Left ventricle myocardium inferior (tissue), 1 donor: ENCODE measurements around the gene MCUB. TPM values are rescaled to one million over a fixed set of nuclear protein-coding genes. Genes with fewer than 3 reads are reported as not detected.

Experiments
- DNase-seq: peaks from one replicate; pipeline ENCODE4 v3.0.0-alpha.2; 2020
- H3K27ac ChIP-seq: fragments of 200-600 bp; replicated peaks from 2 replicates; pipeline ENCODE4 v1.8.0; 2021
- H3K27me3 ChIP-seq: fragments of 200-600 bp; 2 replicates; pipeline ENCODE4 v1.8.0; 2021; ENCODE audit warnings: low read depth
- H3K36me3 ChIP-seq: fragments of 200-600 bp; 2 replicates; pipeline ENCODE4 v1.8.0; 2021
- H3K4me1 ChIP-seq: fragments of 200-600 bp; 2 replicates; pipeline ENCODE4 v1.8.0; 2021
- H3K4me3 ChIP-seq: fragments of 200-600 bp; 2 replicates; pipeline ENCODE4 v1.8.0; 2021; ENCODE audit warnings: mild to moderate bottlenecking, moderate library complexity
- H3K9me3 ChIP-seq: fragments of 200-600 bp; replicated peaks from 2 replicates; pipeline ENCODE4 v1.8.0; 2021
- CTCF ChIP-seq: fragments of 200-600 bp; IDR thresholded peaks from 2 replicates; pipeline ENCODE4 v1.8.0; 2021; ENCODE audit warnings: antibody characterized with exemption, mild to moderate bottlenecking, borderline replicate concordance
- intact Hi-C: fragments of 100-400 bp; cut with micrococcal nuclease; formaldehyde crosslinking; loops from one replicate; pipeline ENCODE4 v1.11.0; 2022
- total RNA-seq: library from RNA; stranded (reverse); fragmentation: NEBNext Ultra II Directional; extraction: Animal tissue kit (Norgen Biotek cat#: 25700); gene quantifications from one replicate; pipeline ENCODE4 v1.2.1, GENCODE V29; 2021
- donor health status: DM: no; HTN: yes; CAD: no; lungs with severe emphysema.

MCUB gene
- total RNA-seq, 1 donor from 2014 or later, result 3.3 TPM

- no peak overlapping the region for H3K4me3 ChIP-seq
- TF ChIP-seq CTCF, result no peak
- no peaks in the 10 kb centered on the region for H3K9me3 ChIP-seq
- H3K27ac ChIP-seq, result no peak overlapping the region
- peaks cover 49% of the 10 kb centered on the region for H3K36me3 ChIP-seq
- no peaks in the 10 kb centered on the region for H3K27me3 ChIP-seq
- no peaks in the 10 kb centered on the region for H3K4me1 ChIP-seq
- intact Hi-C loops, result no loop called here
- no peak for DNase-seq
Measured at GRCh38 chr4:109713500-109713899, 153.5 kb downstream of the MCUB start.

DNA sequence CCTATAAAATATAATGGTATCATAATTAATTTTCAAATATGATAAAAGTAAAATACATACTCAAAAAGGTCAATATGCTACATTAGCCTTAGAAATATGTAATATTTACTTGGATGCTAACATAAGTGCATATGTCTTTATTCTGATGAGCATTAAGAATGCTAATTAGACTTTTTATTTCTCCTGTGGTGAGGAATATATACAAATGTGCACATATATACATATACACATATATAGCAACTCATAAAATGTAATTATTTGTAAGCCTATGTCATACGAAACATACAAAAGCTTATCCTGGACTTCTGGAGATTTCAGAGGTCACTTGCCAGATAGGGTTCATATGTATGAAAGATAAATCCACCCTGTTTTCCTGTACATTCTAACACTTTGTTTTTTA is 158.7 kb downstream of the MCUB start:
- no peak for DNase-seq
- Histone ChIP-seq H3K36me3 (peaks cover 28% of the 10 kb centered on the region), H3K9me3 (no peaks in the 10 kb centered on the region), H3K4me1 (no peaks in the 10 kb centered on the region), H3K4me3 (no peak overlapping the region), H3K27ac (no peak overlapping the region), H3K27me3 (no peaks in the 10 kb centered on the region)
- intact Hi-C loops, result no loop called here
- no peak for TF ChIP-seq CTCF

DNA sequence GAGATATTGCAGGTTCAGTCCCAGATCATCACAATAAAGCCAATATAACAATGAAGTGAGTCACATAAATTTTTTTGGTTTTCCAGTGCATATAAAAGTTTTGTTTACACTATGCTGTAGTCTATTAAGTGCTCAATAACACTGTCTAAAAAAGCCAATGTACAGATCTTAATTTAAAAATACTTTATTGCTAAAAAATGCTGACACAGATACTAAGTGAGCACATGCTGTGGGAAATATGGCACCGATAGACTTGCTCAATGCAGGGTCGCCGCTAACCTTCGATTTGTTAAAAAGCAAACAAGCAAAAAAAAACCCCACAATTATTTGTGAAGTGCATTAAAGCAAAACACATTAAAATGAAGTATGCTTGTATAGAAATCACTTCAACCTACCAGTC is 159.6 kb downstream of the MCUB start:
- H3K27me3 ChIP-seq, result no peaks in the 10 kb centered on the region
- no peaks in the 10 kb centered on the region for H3K9me3 ChIP-seq
- peaks cover 20% of the 10 kb centered on the region for H3K36me3 ChIP-seq
- no peak for DNase-seq
- TF ChIP-seq CTCF, result no peak
- intact Hi-C loops, result no loop called here
- no peak overlapping the region for H3K4me3 ChIP-seq
- H3K27ac ChIP-seq, result no peak overlapping the region
- H3K4me1 ChIP-seq, result no peaks in the 10 kb centered on the region

- H3K9me3 ChIP-seq, result no peaks in the 10 kb centered on the region
- intact Hi-C loops, result no loop called here
- no peak for TF ChIP-seq CTCF
- no peaks in the 10 kb centered on the region for H3K27me3 ChIP-seq
- peaks cover 17% of the 10 kb centered on the region for H3K36me3 ChIP-seq
- no peak for DNase-seq
- H3K4me3 ChIP-seq, result no peak overlapping the region
- no peak overlapping the region for H3K27ac ChIP-seq
- H3K4me1 ChIP-seq, result no peaks in the 10 kb centered on the region
Measured at GRCh38 chr4:109721033-109721432, 161.0 kb downstream of the MCUB start.

DNA sequence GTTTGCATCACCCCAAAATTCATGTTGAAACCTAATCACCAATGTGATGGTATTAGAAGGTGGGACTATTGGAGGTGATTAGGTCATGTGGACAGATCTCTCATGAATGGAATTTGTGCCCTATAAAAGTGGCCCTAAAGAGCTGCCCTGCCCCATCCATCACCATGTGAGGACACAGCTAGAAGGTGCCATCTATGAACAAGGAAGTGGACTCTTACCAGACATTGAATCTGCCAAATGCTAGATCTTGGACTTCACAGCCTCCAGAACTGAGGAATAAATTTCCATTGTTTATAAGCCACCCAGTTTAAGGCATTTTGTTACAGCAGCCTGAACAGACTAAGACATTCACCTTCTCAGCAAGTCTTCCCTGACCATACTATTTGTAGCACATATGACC is 162.3 kb downstream of the MCUB start:
- intact Hi-C loops, result no loop called here
- Histone ChIP-seq H3K4me3 (no peak overlapping the region), H3K4me1 (no peaks in the 10 kb centered on the region), H3K27me3 (no peaks in the 10 kb centered on the region), H3K36me3 (peaks cover 4% of the 10 kb centered on the region), H3K9me3 (no peaks in the 10 kb centered on the region), H3K27ac (no peak overlapping the region)
- no peak for TF ChIP-seq CTCF
- no peak for DNase-seq

GRCh38 chr4:109723110-109723509 is 163.1 kb downstream of the MCUB start:
- H3K4me3 ChIP-seq, result no peak overlapping the region
- H3K27ac ChIP-seq, result no peak overlapping the region
- no peaks in the 10 kb centered on the region for H3K27me3 ChIP-seq
- TF ChIP-seq CTCF, result no peak
- H3K36me3 ChIP-seq, result peaks cover 3% of the 10 kb centered on the region
- no peak for DNase-seq
- no peaks in the 10 kb centered on the region for H3K9me3 ChIP-seq
- intact Hi-C loops, result no loop called here
- peaks cover 4% of the 10 kb centered on the region for H3K4me1 ChIP-seq
